ENCODE results near the gene PKD2L1. TPM values are rescaled to one million over a fixed set of nuclear protein-coding genes. Genes with fewer than 3 reads are reported as not detected.

Gene PKD2L1
- total RNA-seq, 2 donors from 2014 or later = not detected

GRCh38 chr10:100364175-100364574 lies 34.1 kb upstream of the PKD2L1 start:
- Histone ChIP-seq H3K36me3 (no peaks in the 10 kb centered on the region), H3K4me3 (no peak overlapping the region), H3K27ac (peak overlapping the region in 1 of 2 donors; percentile 59), H3K9me3 (no peaks in the 10 kb centered on the region), H3K27me3 (no peaks in the 10 kb centered on the region), H3K4me1 (peaks cover 0 to 40% of the 10 kb centered on the region in 2 donors)
- TF ChIP-seq CTCF (IDR thresholded peaks at IDR 0.05) = no peak
- DNase-seq (ENCODE audit: low spot score) = no peak

- DNase-seq (ENCODE audit: low spot score) = no peak
- Histone ChIP-seq H3K27me3 (no peaks in the 10 kb centered on the region), H3K9me3 (no peaks in the 10 kb centered on the region), H3K4me3 (no peak overlapping the region), H3K36me3 (no peaks in the 10 kb centered on the region), H3K27ac (peak overlapping the region; percentile 27 to 45), H3K4me1 (peaks cover 0 to 45% of the 10 kb centered on the region in 2 donors)
- no peak for TF ChIP-seq CTCF (IDR thresholded peaks at IDR 0.05)
Measured at GRCh38 chr10:100362570-100363496, 32.8 kb upstream of the PKD2L1 start.

DNA sequence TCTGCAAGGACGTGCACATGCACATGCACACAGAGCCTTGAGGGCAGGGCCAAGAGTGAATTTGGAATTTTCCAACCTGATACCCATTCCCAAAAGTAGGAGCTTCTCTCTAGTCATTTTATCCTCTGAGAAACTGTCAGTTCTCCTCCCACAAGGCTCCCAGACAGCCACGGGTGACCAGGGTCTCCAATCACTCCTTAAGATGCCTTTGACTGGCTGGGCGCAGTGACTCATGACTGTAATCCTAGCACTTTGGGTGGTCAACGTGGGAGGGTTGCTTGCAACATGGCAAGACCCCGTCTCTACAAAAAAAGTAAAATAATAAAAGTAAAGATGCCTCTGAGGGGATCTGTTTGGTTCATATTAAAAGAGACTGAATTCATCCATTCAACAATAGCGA lies 30.2 kb upstream of the PKD2L1 start:
- no peaks in the 10 kb centered on the region for H3K27me3 ChIP-seq
- peaks cover 0 to 47% of the 10 kb centered on the region in 2 donors for H3K4me1 ChIP-seq
- H3K9me3 ChIP-seq = no peaks in the 10 kb centered on the region
- H3K27ac ChIP-seq = no peak overlapping the region
- no peaks in the 10 kb centered on the region for H3K36me3 ChIP-seq
- TF ChIP-seq CTCF (IDR thresholded peaks at IDR 0.05) = no peak
- H3K4me3 ChIP-seq = no peak overlapping the region
- DNase-seq (ENCODE audit: low spot score) = no peak

DNA sequence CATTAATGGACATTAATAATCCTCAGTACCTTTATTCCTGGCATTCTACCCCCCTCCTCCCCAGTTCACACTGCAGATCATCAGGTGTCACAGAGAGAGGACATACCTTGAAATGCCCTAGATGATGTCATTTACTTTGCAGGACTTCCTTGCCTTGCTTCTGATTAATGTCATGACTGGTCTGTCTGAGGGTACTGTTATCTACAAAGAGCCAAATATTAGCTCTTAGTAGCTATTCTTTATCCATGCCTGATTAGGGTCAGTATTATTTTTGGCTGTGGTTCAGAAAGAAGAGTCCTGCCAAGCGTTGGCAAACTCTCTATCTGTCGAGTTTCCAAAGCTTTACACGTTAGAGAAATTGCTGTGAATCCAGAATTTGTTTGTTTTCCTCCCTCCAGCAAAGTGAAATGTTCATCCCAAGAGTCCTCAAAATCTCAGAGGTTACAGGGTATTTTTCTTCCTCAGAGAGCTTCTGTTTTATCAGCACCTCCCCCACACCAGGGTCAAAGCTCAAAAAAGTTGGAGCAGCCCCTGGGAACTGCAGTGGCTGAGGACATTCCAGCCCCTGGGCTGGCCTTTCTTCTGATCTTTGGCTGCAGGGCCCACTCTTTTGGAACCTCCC lies 29.6 kb upstream of the PKD2L1 start:
- Histone ChIP-seq H3K4me1 (peaks cover 0 to 41% of the 10 kb centered on the region in 2 donors), H3K27ac (peak overlapping the region; percentile 20 to 37), H3K27me3 (no peaks in the 10 kb centered on the region), H3K4me3 (no peak overlapping the region), H3K36me3 (no peaks in the 10 kb centered on the region), H3K9me3 (no peaks in the 10 kb centered on the region)
- TF ChIP-seq CTCF (IDR thresholded peaks at IDR 0.05) = no peak
- DNase-seq (ENCODE audit: low spot score) = no peak

DNA sequence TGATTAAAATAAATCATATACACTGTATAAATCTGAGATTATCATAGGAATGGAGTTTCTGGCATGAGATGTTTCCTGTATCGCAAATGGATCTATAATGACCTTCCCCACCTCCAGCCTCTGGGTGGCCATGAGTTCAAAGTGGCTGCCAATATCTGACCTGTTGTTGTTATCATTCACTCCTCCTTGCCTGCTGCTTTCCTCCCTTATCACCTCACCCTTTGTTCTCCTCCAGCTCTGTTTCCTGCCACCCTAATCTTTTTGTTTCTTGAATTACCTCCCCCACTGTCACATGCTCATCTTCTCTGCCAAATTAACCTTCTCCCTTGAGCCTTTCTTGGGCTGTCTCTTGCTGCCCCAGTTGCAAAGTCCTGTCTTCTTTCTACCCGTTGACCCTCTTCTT lies 29.0 kb upstream of the PKD2L1 start:
- Histone ChIP-seq H3K27me3 (no peaks in the 10 kb centered on the region), H3K4me1 (peaks cover 0 to 35% of the 10 kb centered on the region in 2 donors), H3K9me3 (no peaks in the 10 kb centered on the region), H3K4me3 (no peak overlapping the region), H3K27ac (peak overlapping the region; percentile 20 to 37), H3K36me3 (no peaks in the 10 kb centered on the region)
- DNase-seq (ENCODE audit: low spot score) = no peak
- no peak for TF ChIP-seq CTCF (IDR thresholded peaks at IDR 0.05)
